WTC11 (cell line): ENCODE results near the gene RHCG.

Experiments used
- CTCF ChIP-seq: fragments of 200-600 bp; IDR thresholded peaks from 2 replicates; pipeline ENCODE4 v1.8.0; 2022; ENCODE audit warnings: antibody characterized with exemption
- USF1 ChIP-seq: sonication (generic); formaldehyde crosslinking; IDR thresholded peaks from 2 replicates; pipeline ENCODE4 v1.8.0; 2022; ENCODE audit warnings: mild to moderate bottlenecking, missing genetic modification reagents
- ZNF512 ChIP-seq: sonication (generic); formaldehyde crosslinking; IDR thresholded peaks from 2 replicates; pipeline ENCODE4 v1.8.1; 2022; ENCODE audit warnings: missing genetic modification reagents, borderline replicate concordance

GRCh38 chr15:89490081-89490813 lies 6.1 kb downstream of the RHCG start:
- TF ChIP-seq USF1 (CRISPR knock-in tag): no peak
- TF ChIP-seq ZNF512 (CRISPR knock-in tag): no peak
- TF ChIP-seq CTCF: no peak
